Measurements from ENCODE around the gene RBPJ. TPM values are rescaled to one million over a fixed set of nuclear protein-coding genes. Genes with fewer than 3 reads are reported as not detected.

Gene RBPJ
- total and polyA plus RNA-seq, 2 of the 8 experiments (the other 6 are each of a cell fraction or from before 2014, with no cell fraction given) = 65.5 to 217 TPM

DNA sequence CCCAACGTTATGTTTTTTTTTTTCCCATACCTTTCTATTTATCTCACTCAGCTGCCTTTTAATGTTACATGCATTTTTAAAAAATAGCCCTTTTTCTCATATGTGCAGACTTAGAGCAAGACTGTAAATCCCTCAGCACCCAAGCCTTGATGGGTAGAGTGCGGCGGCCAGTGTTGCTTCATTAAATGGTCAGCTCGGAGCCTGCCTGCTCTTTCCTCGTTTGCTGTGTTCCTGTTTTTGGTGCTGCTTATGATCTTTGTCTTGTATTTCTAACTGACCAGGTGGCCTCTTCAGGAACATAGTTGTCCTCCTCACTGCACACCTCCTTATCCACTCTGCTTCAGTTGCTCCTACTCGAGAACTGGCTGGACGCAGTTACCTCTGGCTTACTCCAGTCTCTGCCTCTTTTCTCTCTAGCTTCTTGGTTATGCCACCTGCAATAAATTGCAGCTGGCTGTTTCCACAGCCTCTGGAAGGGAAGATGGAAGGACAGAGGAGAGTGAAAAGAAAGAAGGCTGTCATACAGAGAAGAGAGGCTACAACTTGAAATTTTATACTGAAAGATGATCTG lies 10.7 kb downstream of the RBPJ start (continued):
- TF ChIP-seq HDAC2 (IDR thresholded peaks at IDR 0.05; ENCODE audit: borderline replicate concordance in 1 of 2, low read depth in 2 of 2, low read length in 2 of 2) = no peak
- TF ChIP-seq KDM5A (IDR thresholded peaks at IDR 0.05; ENCODE audit: low read length) = no peak
- no peak for TF ChIP-seq POU5F1 (IDR thresholded peaks at IDR 0.05; ENCODE audit: low read depth, low read length)

Measured in H1 (cell line).